GM12873 (cell line): ENCODE measurements around the gene ATRAID.
A peak's percentile ranks its signal among the peaks of the same experiment; 100 is the strongest.

Source experiments
- TF ChIP-seq, protein P1 (sequence below): IDR thresholded peaks from 2 replicates; pipeline ENCODE4 v1.5.1; 2012; ENCODE audit warnings: low read depth, mild to moderate bottlenecking, moderate library complexity, low read length, control low read depth; ENCODE audit not compliant: insufficient read depth; ENCODE audit errors: missing control alignments

Gene ATRAID

DNA sequence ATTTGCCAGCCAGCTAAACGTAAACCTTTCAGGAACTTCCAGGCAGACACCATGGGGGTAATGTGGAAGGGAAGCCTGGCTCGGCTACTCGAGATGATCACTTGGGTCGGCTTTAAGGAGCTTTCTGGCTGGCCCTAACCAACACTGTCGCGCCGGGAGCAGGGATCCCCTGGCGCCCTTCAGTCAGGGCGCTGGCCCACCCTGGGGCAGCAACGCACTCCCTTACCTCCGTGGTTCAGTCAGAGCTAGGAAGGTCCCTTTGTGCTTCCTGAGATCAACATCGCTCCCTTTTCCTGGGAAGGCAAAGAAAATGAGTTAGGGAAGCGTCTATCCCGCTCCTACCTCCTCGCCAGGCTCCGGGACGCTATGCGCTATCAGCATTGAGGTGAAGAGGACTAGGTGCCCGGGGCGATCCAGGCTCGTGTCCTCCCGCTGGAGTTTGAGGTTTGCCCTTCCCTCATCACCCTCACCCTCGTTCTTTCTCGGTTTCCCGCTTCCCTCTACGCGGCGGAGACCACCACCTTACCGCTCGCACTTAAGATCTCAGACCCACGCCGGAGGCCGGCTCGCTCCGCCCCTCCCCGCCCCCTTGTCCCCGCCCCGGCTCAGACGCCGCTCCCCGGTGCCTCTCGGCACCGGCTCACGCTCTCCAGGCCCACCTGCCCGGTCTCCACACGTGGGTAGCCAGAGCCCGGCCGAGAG, 449 bp upstream of the ATRAID start:
- TF ChIP-seq, protein P1, sequence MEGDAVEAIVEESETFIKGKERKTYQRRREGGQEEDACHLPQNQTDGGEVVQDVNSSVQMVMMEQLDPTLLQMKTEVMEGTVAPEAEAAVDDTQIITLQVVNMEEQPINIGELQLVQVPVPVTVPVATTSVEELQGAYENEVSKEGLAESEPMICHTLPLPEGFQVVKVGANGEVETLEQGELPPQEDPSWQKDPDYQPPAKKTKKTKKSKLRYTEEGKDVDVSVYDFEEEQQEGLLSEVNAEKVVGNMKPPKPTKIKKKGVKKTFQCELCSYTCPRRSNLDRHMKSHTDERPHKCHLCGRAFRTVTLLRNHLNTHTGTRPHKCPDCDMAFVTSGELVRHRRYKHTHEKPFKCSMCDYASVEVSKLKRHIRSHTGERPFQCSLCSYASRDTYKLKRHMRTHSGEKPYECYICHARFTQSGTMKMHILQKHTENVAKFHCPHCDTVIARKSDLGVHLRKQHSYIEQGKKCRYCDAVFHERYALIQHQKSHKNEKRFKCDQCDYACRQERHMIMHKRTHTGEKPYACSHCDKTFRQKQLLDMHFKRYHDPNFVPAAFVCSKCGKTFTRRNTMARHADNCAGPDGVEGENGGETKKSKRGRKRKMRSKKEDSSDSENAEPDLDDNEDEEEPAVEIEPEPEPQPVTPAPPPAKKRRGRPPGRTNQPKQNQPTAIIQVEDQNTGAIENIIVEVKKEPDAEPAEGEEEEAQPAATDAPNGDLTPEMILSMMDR, result no peak

GRCh38 chr2:27212626-27213471, 1.0 kb downstream of the ATRAID start:
- TF ChIP-seq, protein P1, result no peak

DNA sequence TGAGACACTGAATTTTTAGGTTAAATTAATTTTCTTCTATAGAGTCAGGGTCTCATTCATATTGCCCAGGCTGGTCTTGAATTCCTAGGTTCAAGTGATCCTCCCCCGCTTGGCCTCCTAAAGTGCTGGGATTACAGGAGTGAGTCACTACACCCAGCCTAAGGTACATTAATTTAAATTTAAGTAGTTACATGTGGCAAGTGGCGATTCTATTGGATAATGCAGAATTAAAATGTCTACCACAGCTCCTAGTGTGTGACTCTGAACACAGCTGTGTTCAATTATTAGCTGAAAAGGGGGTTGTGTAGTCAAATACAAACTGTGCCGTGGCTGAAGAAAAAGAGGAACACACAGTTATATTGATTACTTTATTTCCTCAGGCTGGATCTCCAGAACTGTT, 3.1 kb downstream of the ATRAID start:
- TF ChIP-seq, protein P1, result no peak

DNA sequence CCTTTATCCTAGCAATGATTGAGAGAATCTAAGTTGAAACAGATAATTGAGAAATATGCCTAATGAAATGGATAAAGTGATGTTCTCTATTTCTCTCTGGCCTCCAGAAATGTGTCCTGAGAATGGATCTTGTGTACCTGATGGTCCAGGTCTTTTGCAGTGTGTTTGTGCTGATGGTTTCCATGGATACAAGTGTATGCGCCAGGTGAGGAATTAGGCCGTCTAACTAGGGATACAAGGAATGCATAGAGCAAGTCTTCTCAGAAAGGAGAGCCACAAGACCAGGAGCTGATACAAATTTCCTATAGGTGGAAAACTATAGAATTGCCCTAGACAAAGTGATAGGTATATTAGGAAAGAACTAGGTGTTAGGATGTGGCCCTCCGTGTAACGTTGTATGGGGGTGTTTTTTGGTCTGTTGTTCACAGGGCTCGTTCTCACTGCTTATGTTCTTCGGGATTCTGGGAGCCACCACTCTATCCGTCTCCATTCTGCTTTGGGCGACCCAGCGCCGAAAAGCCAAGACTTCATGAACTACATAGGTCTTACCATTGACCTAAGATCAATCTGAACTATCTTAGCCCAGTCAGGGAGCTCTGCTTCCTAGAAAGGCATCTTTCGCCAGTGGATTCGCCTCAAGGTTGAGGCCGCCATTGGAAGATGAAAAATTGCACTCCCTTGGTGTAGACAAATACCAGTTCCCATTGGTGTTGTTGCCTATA, 4.7 kb downstream of the ATRAID start:
- TF ChIP-seq, protein P1, result no peak

DNA sequence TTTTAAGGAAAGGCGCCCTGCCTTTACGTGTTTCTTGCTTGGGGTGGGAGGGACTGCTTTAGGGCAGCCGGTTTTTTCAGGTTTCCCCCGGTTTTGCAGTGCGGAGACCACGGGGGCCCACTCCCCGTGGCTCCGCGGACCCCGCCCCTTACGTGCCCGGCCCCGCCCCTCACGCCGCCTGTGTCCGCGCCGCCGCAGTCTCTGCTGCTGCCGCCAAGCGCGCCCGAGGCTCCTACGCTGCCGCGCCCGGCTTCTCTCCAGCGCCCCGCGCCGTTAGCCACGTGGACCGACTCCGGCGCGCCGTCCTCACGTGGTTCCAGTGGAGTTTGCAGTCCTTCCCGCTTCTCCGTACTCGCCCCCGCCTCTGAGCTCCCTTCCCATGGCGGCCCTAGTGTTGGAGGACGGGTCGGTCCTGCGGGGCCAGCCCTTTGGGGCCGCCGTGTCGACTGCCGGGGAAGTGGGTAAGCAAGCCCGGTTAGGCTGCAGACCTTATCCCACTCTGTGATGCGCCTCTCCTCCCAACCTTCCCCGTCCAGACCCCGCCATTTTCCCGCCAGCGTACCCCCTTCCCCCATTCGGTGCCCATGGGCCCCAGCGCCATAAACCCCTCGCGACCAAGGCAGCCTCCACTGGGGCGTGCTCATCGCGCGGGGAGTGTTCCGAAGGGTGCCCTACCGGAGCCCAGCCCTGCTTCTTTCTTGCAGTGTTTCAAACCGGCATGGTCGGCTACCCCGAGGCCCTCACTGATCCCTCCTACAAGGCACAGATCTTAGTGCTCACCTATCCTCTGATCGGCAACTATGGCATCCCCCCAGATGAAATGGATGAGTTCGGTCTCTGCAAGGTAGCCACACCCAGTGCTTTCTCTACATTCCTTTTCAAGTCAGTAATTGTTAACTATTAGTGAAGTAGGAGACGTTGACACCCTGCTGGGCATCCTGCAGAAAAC, 5.6 kb downstream of the ATRAID start, which contains the start of gene CAD:
TSS of gene CAD (plus strand) at position 197 of the 949 bp plus-strand sequence. CDS start at position 380, 183 bp downstream.
- TF ChIP-seq, protein P1, result peak; percentile 21

DNA sequence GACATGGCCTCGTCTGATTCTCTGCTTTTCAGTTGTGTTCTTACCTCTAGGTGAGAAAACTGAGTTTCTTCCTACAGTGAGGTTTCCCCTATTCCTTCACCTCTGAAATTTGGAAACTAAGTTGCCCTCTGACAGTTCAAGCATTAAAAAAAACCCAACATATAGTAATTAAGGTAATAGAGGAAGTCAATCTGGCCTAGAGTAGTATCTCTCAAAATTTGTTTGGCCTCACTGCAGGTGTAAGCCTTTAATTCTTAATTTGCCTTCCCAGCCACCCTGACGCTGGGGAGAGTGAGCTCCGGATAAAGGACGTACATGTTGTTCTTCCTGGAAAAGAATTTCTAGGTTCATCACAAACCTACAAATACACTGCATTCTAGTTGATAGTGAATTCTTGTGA, 6.8 kb downstream of the ATRAID start:
- TF ChIP-seq, protein P1, result no peak
